GM18498 (cell line): Measurements from ENCODE around the gene MYL3.

Experiments used
- ATAC-seq: cut with Tn5 transposase; IDR thresholded peaks from one replicate; pipeline ENCODE4 v1.9.1; 2021; ENCODE audit warnings: mild to moderate bottlenecking, moderate library complexity; ENCODE audit not compliant: unreplicated experiment

MYL3 gene

GRCh38 chr3:46883830-46884185 lies 20.6 kb upstream of the MYL3 start:
- ATAC-seq: no peak

- ATAC-seq: no peak
These were observed 20.0 kb upstream of the MYL3 start for GRCh38 chr3:46883054-46883829.

GRCh38 chr3:46882377-46883053 lies 19.3 kb upstream of the MYL3 start:
- no peak for ATAC-seq

GRCh38 chr3:46881596-46882376 lies 18.5 kb upstream of the MYL3 start:
- no peak for ATAC-seq

- no peak for ATAC-seq
These were observed 17.8 kb upstream of the MYL3 start for GRCh38 chr3:46880884-46881595.

GRCh38 chr3:46878781-46879436 lies 15.7 kb upstream of the MYL3 start:
- no peak for ATAC-seq

- ATAC-seq: no peak
These were observed 14.3 kb upstream of the MYL3 start, which contains the start of gene PTH1R for GRCh38 chr3:46877406-46878125. TSS of gene PTH1R (plus strand) at chr3:46877721. CDS start at chr3:46883560, 5,839 bp downstream.

- no peak for ATAC-seq
These were observed 13.4 kb upstream of the MYL3 start for GRCh38 chr3:46876313-46877300.

- no peak for ATAC-seq
These were observed 12.3 kb upstream of the MYL3 start for GRCh38 chr3:46875560-46875959.

- no peak for ATAC-seq
These were observed 11.2 kb upstream of the MYL3 start for GRCh38 chr3:46874430-46874829.

- no peak for ATAC-seq
These were observed 10.3 kb upstream of the MYL3 start for GRCh38 chr3:46873521-46873920.

- ATAC-seq: no peak
These were observed 8.0 kb upstream of the MYL3 start for GRCh38 chr3:46871222-46871621.

GRCh38 chr3:46870651-46871050 lies 7.4 kb upstream of the MYL3 start:
- no peak for ATAC-seq

GRCh38 chr3:46869440-46869839 lies 6.2 kb upstream of the MYL3 start:
- ATAC-seq: no peak

GRCh38 chr3:46868948-46869347 lies 5.7 kb upstream of the MYL3 start:
- no peak for ATAC-seq

GRCh38 chr3:46868287-46868686 lies 5.0 kb upstream of the MYL3 start:
- ATAC-seq: no peak

- ATAC-seq: no peak
These were observed 4.3 kb upstream of the MYL3 start for GRCh38 chr3:46867550-46867898.

GRCh38 chr3:46866720-46867549 lies 3.7 kb upstream of the MYL3 start:
- no peak for ATAC-seq
